ENCODE measurements around the gene S100A11. TPM values are rescaled to one million over a fixed set of nuclear protein-coding genes. Genes with fewer than 3 reads are reported as not detected.

S100A11 gene
- total and polyA plus RNA-seq, 9 of the 15 experiments (the other 6 are each of a cell fraction or from before 2014, with no cell fraction given) = 131 to 808 (median 235) TPM

GRCh38 chr1:152036267-152037216 lies at the start of gene S100A11 (continued):
- TF ChIP-seq SNAPC5 (CRISPR knock-in tag; IDR thresholded peaks at IDR 0.05) (no peak), YY1 (IDR thresholded peaks at IDR 0.05; ENCODE audit: borderline replicate concordance in 1 of 3, control insufficient read depth in 1 of 3, extremely low read depth in 1 of 3, insufficient read depth in 3 of 3, insufficient read length in 1 of 3, insufficient replicate concordance in 2 of 3, low read depth in 1 of 3, low read length in 2 of 3) (peak in 2 of 3 experiments; percentile 16 to 65), TEAD1 (CRISPR knock-in tag; IDR thresholded peaks at IDR 0.05) (no peak), SOX6 (IDR thresholded peaks at IDR 0.05) (no peak), POLR3G (IDR thresholded peaks at IDR 0.05; ENCODE audit: extremely low read depth, insufficient read length, insufficient replicate concordance) (no peak), DDX20 (tag; IDR thresholded peaks at IDR 0.05; ENCODE audit: low read depth) (no peak), ZFP91 (CRISPR knock-in tag; IDR thresholded peaks at IDR 0.05) (0 out of 2 replicates have a peak, but pooled peaks have one; percentile 45), RB1 (IDR thresholded peaks at IDR 0.05; ENCODE audit: low read depth) (peak; percentile 28; the same call in 1 of the 2 replicates), PHB (CRISPR knock-in tag; IDR thresholded peaks at IDR 0.05) (no peak), ZNF12 (CRISPR knock-in tag; IDR thresholded peaks at IDR 0.05) (no peak), SMARCC2 (IDR thresholded peaks at IDR 0.05; ENCODE audit: low read depth) (peak; percentile 17; the same call in 1 of the 2 replicates), BRF1 (IDR thresholded peaks at IDR 0.05; ENCODE audit: borderline replicate concordance, extremely low read depth, insufficient read length) (no peak), CHAMP1 (IDR thresholded peaks at IDR 0.05) (no peak), POLR2AphosphoS2 (IDR thresholded peaks at IDR 0.05; ENCODE audit: low read length) (peak; percentile 36; the same call in 1 of the 2 replicates), ZBTB11 (CRISPR knock-in tag; IDR thresholded peaks at IDR 0.05) (peak in 1 of 3 experiments; percentile 51; a peak in 3 of 6 replicates), HIVEP1 (CRISPR knock-in tag; IDR thresholded peaks at IDR 0.05) (no peak)
